ENCODE results near the gene FABP1. TPM values are rescaled to one million over a fixed set of nuclear protein-coding genes. Genes with fewer than 3 reads are reported as not detected.

FABP1 gene
- total RNA-seq, 1 donor from 2014 or later: 28.2 TPM

GRCh38 chr2:88078643-88079172 lies 49.2 kb downstream of the FABP1 start:
- DNase-seq (ENCODE audit: extremely low spot score, unreplicated experiment): no peak
- no peaks in the 10 kb centered on the region for H3K36me3 Mint-ChIP-seq

GRCh38 chr2:88077080-88077479 lies 50.8 kb downstream of the FABP1 start:
- Mint-ChIP-seq H3K4me1 (ENCODE audit: unreplicated experiment) (peaks cover 6% of the 10 kb centered on the region), H3K36me3 (no peaks in the 10 kb centered on the region), H3K4me3 (no peak overlapping the region), H3K27me3 (peaks cover 2% of the 10 kb centered on the region), H3K27ac (no peak overlapping the region), H3K9me3 (peaks cover 4% of the 10 kb centered on the region)
- DNase-seq (ENCODE audit: extremely low spot score, unreplicated experiment): no peak
- no peak for TF ChIP-seq CTCF (conservative IDR thresholded peaks at IDR 0.05)

More at GRCh38 chr2:88078643-88079172, 49.2 kb downstream of the FABP1 start:
- Mint-ChIP-seq H3K4me1 (ENCODE audit: unreplicated experiment) (peaks cover 6% of the 10 kb centered on the region), H3K27ac (no peak overlapping the region), H3K9me3 (no peaks in the 10 kb centered on the region), H3K27me3 (peaks cover 2% of the 10 kb centered on the region), H3K4me3 (no peak overlapping the region)
- TF ChIP-seq CTCF (conservative IDR thresholded peaks at IDR 0.05): no peak

GRCh38 chr2:88074854-88075292 lies 53.0 kb downstream of the FABP1 start:
- Mint-ChIP-seq H3K4me1 (ENCODE audit: unreplicated experiment) (no peaks in the 10 kb centered on the region), H3K27me3 (no peaks in the 10 kb centered on the region), H3K4me3 (no peak overlapping the region), H3K9me3 (peaks cover 4% of the 10 kb centered on the region), H3K36me3 (no peaks in the 10 kb centered on the region), H3K27ac (no peak overlapping the region)
- no peak for DNase-seq (ENCODE audit: extremely low spot score, unreplicated experiment)
- TF ChIP-seq CTCF (conservative IDR thresholded peaks at IDR 0.05): no peak

- H3K27me3 Mint-ChIP-seq: no peaks in the 10 kb centered on the region
- no peak overlapping the region for H3K27ac Mint-ChIP-seq
- peaks cover 4% of the 10 kb centered on the region for H3K9me3 Mint-ChIP-seq
- no peak for TF ChIP-seq CTCF (conservative IDR thresholded peaks at IDR 0.05)
- H3K4me1 Mint-ChIP-seq (ENCODE audit: unreplicated experiment): no peaks in the 10 kb centered on the region
- no peak overlapping the region for H3K4me3 Mint-ChIP-seq
- H3K36me3 Mint-ChIP-seq: no peaks in the 10 kb centered on the region
- DNase-seq (ENCODE audit: extremely low spot score, unreplicated experiment): no peak
These were observed 53.7 kb downstream of the FABP1 start for GRCh38 chr2:88074150-88074549.

Small RNA genes within 50 kb of the gene (microRNA-seq; reads per million reads assigned to microRNA genes)
- not detected for gene MIR4780

Other genes with a start within 250 kb of the FABP1 start
- gene RNU2-63P, start 111.5 kb downstream of the FABP1 start, total RNA-seq (ENCODE audit: low replicate concordance): 4.9 and 18.8 TPM in 2 replicates
- 18.6 and 18.7 TPM in 2 replicates for gene KRCC1, start 72.3 kb downstream of the FABP1 start, total RNA-seq (ENCODE audit: low replicate concordance)
- 0.87 TPM in 1 of 2 replicates, not detected in the other for gene SMYD1, start 60.2 kb downstream of the FABP1 start, total RNA-seq (ENCODE audit: low replicate concordance)
- 3.9 and 7.8 TPM in 2 replicates for gene THNSL2, start 42.3 kb upstream of the FABP1 start, total RNA-seq (ENCODE audit: low replicate concordance)